ENCODE measurements around the gene GAS2. TPM values are rescaled to one million over a fixed set of nuclear protein-coding genes. Genes with fewer than 3 reads are reported as not detected.
"Not testable (repeated sequence)": the region's sequence is repeated elsewhere in the genome, so short reads cannot be mapped to it uniquely, and the experiment has no call there.

The GAS2 gene
- polyA plus RNA-seq, 1 donor = 5.8 TPM

GRCh38 chr11:22635689-22636088 is 30.7 kb upstream of the GAS2 start:
- Histone ChIP-seq H3K27ac (ENCODE audit: low read length) (peak overlapping the region; percentile 40), H3K9me3 (ENCODE audit: control insufficient read depth, low read depth, low read length) (no peaks in the 10 kb centered on the region), H3K36me3 (ENCODE audit: control insufficient read depth, insufficient read depth, low read length) (no peaks in the 10 kb centered on the region), H3K4me3 (ENCODE audit: low read length) (no peak overlapping the region), H3K27me3 (ENCODE audit: control insufficient read depth, insufficient read depth, low read length) (no peaks in the 10 kb centered on the region), H3K4me1 (ENCODE audit: control insufficient read depth, insufficient read depth, low read length) (peaks cover 3% of the 10 kb centered on the region)
- no peak for DNase-seq
- WGBS (ENCODE audit: insufficient coverage, low lambda C conversion rate) = no CpG with 5 or more reads among the region's 1 CpG

DNA sequence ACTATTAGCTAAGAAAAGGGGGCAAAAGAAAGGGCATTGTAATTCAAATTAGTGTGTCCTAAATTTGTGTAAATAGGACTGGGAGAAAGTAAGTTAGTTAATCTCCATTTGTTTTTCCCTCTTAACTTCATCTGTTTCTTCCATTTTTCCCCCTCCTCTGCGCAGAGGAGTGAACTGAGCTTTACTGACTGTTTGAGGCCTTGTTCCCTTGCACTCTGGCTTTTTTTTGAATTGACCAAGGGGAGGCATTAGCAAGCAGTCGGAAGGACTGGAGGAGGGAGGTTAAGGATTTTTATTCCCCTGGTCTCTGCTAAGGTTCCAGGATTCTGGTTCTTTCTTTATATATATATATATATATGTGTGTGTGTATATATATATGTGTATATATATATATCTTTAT is 25.5 kb upstream of the GAS2 start:
- no peaks in the 10 kb centered on the region for H3K27me3 ChIP-seq (ENCODE audit: control insufficient read depth, insufficient read depth, low read length)
- H3K27ac ChIP-seq (ENCODE audit: low read length) = no peak overlapping the region
- WGBS (ENCODE audit: insufficient coverage, low lambda C conversion rate) = 90% methylated on average over 1 of the region's 2 CpGs
- no peaks in the 10 kb centered on the region for H3K36me3 ChIP-seq (ENCODE audit: control insufficient read depth, insufficient read depth, low read length)
- no peaks in the 10 kb centered on the region for H3K4me1 ChIP-seq (ENCODE audit: control insufficient read depth, insufficient read depth, low read length)
- no peak for DNase-seq
- H3K4me3 ChIP-seq (ENCODE audit: low read length) = no peak overlapping the region
- no peaks in the 10 kb centered on the region for H3K9me3 ChIP-seq (ENCODE audit: control insufficient read depth, low read depth, low read length)

DNA sequence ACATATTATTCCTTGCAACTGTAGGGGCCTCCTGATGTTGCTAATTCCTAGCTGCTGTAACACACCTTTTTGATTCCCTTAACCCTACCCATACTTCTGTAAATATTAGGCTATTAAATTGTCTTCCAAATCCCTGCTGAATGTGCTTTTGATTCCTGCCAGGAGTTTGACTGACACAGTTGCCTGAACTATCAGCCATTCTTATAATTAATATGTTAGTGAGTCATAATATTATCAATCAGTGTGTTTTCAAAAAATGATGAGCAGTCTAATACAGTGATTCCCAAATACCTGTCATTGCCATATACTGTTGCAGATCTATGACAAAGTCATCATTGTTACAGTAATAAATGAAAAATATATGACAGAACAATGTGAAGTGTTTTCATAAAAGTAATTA is 24.9 kb upstream of the GAS2 start:
- H3K4me1 ChIP-seq (ENCODE audit: control insufficient read depth, insufficient read depth, low read length) = no peaks in the 10 kb centered on the region
- H3K27ac ChIP-seq (ENCODE audit: low read length) = no peak overlapping the region
- H3K9me3 ChIP-seq (ENCODE audit: control insufficient read depth, low read depth, low read length) = no peaks in the 10 kb centered on the region
- no peak for DNase-seq
- H3K36me3 ChIP-seq (ENCODE audit: control insufficient read depth, insufficient read depth, low read length) = no peaks in the 10 kb centered on the region
- no peaks in the 10 kb centered on the region for H3K27me3 ChIP-seq (ENCODE audit: control insufficient read depth, insufficient read depth, low read length)
- H3K4me3 ChIP-seq (ENCODE audit: low read length) = no peak overlapping the region

GRCh38 chr11:22652346-22652745 is 14.1 kb upstream of the GAS2 start:
- not testable (repeated sequence) for DNase-seq; H3K27ac ChIP-seq (ENCODE audit: low read length); H3K9me3 ChIP-seq (ENCODE audit: control insufficient read depth, low read depth, low read length); H3K27me3 ChIP-seq (ENCODE audit: control insufficient read depth, insufficient read depth, low read length); H3K36me3 ChIP-seq (ENCODE audit: control insufficient read depth, insufficient read depth, low read length); H3K4me1 ChIP-seq (ENCODE audit: control insufficient read depth, insufficient read depth, low read length); H3K4me3 ChIP-seq (ENCODE audit: low read length)
- no CpG with 5 or more reads among the region's 15 CpGs for WGBS (ENCODE audit: insufficient coverage, low lambda C conversion rate)

DNA sequence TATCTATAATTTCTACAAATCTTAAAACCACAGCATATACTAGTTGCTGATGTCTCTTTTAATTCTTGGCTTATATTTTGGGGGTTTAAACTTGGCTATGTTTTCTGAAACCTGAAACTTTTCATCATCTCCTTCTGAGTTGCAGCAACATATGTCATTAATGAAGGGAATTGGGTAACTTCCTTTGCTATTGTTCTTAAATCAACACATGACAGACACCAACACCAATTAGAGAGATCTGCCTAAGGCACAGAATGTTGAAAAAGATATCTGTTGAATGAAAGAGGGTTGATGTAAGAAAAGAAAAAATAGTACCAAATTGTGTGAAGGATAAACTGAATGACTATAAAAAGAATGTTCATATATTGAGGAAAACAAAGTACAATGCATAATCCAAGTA is 10.3 kb upstream of the GAS2 start:
- no peaks in the 10 kb centered on the region for H3K9me3 ChIP-seq (ENCODE audit: control insufficient read depth, low read depth, low read length)
- H3K4me3 ChIP-seq (ENCODE audit: low read length) = no peak overlapping the region
- no peak for DNase-seq
- no peaks in the 10 kb centered on the region for H3K27me3 ChIP-seq (ENCODE audit: control insufficient read depth, insufficient read depth, low read length)
- H3K36me3 ChIP-seq (ENCODE audit: control insufficient read depth, insufficient read depth, low read length) = no peaks in the 10 kb centered on the region
- no peak overlapping the region for H3K27ac ChIP-seq (ENCODE audit: low read length)
- no peaks in the 10 kb centered on the region for H3K4me1 ChIP-seq (ENCODE audit: control insufficient read depth, insufficient read depth, low read length)

DNA sequence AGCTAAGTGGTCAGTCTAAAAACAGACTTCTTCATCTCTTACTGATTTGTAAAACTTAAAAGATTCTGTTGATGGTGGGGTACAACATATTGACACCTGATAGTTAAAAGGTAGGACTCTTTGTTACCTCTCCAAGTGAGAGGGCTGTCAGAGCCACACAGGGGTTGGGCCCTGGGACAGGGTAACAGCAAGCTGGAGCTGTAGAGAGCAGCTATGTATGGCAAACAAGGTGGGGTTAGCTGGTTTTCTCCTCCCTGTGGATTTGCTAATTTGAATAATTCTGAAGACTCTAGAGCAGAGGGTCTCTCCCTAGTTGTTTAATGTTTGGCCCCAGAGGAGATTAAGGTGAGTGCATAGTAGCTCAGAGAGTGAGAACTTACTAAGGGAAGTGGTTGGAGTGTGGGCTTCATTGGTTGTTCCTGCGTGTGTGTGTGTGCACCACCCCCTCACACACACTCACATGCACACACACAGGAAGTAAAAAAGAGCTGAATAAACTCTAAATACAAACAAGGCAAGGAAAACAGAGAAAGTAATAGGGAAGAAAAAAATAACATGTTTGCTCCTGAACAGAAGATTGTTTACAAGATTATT is 9.2 kb upstream of the GAS2 start:
- H3K4me3 ChIP-seq (ENCODE audit: low read length) = no peak overlapping the region
- H3K4me1 ChIP-seq (ENCODE audit: control insufficient read depth, insufficient read depth, low read length) = no peaks in the 10 kb centered on the region
- H3K27me3 ChIP-seq (ENCODE audit: control insufficient read depth, insufficient read depth, low read length) = no peaks in the 10 kb centered on the region
- DNase-seq = no peak
- no peaks in the 10 kb centered on the region for H3K9me3 ChIP-seq (ENCODE audit: control insufficient read depth, low read depth, low read length)
- no peaks in the 10 kb centered on the region for H3K36me3 ChIP-seq (ENCODE audit: control insufficient read depth, insufficient read depth, low read length)
- no peak overlapping the region for H3K27ac ChIP-seq (ENCODE audit: low read length)
- whole genome bisulfite sequencing (ENCODE audit: insufficient coverage, low lambda C conversion rate) = 60% methylated on average over 1 of the region's 1 CpG

- WGBS (ENCODE audit: insufficient coverage, low lambda C conversion rate) = no CpG with 5 or more reads among the region's 1 CpG
- Histone ChIP-seq H3K9me3 (ENCODE audit: control insufficient read depth, low read depth, low read length) (no peaks in the 10 kb centered on the region), H3K27ac (ENCODE audit: low read length) (no peak overlapping the region), H3K4me3 (ENCODE audit: low read length) (no peak overlapping the region), H3K4me1 (ENCODE audit: control insufficient read depth, insufficient read depth, low read length) (no peaks in the 10 kb centered on the region), H3K27me3 (ENCODE audit: control insufficient read depth, insufficient read depth, low read length) (no peaks in the 10 kb centered on the region), H3K36me3 (ENCODE audit: control insufficient read depth, insufficient read depth, low read length) (no peaks in the 10 kb centered on the region)
- no peak for DNase-seq
Observed at GRCh38 chr11:22659783-22660182, 6.6 kb upstream of the GAS2 start.

DNA sequence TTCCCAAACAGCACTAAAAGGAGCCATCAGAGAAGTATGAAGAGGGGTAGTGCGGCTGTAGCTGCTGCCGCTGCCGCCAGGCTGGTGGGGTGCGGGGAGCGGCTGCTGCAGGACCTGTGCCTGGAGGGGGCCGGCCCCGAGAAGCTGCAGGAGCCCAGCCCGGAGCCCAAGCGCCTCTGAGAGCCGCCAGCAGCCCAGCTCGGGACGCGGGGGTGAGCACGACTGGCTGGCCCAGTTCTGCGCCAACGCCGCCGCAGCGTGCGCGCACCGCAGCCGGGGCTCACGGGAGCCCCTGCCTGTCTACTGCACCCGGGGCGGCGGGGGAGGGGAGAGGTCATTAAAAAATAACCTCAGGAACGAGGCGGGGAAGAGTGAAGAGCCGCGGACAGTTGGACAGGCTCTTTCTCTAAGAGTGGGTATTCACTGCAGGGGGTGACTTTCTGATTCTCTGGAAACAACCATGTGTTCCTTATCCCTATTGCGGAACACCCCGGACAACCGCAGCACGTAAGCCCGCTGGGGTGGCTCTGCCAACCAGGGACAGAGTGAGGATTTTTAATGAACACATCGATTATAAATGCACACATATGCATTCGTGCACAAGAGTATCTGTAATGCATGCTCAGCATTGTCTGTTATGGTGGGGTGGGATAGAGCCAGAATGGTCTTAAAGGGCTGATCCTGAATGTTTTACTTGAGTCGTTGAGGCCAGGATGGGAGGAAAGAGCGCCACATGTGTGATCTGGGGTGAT is 453 bp downstream of the GAS2 start:
- Histone ChIP-seq H3K9me3 (ENCODE audit: control insufficient read depth, low read depth, low read length) (no peaks in the 10 kb centered on the region), H3K4me3 (ENCODE audit: low read length) (peak overlapping the region; percentile 68), H3K27me3 (ENCODE audit: control insufficient read depth, insufficient read depth, low read length) (no peaks in the 10 kb centered on the region), H3K27ac (ENCODE audit: low read length) (peak overlapping the region; percentile 59), H3K4me1 (ENCODE audit: control insufficient read depth, insufficient read depth, low read length) (peaks cover 8% of the 10 kb centered on the region), H3K36me3 (ENCODE audit: control insufficient read depth, insufficient read depth, low read length) (no peaks in the 10 kb centered on the region)
- WGBS (ENCODE audit: insufficient coverage, low lambda C conversion rate) = 0% methylated on average over 2 of the region's 40 CpGs
- peak; percentile 25 to 71 for DNase-seq

DNA sequence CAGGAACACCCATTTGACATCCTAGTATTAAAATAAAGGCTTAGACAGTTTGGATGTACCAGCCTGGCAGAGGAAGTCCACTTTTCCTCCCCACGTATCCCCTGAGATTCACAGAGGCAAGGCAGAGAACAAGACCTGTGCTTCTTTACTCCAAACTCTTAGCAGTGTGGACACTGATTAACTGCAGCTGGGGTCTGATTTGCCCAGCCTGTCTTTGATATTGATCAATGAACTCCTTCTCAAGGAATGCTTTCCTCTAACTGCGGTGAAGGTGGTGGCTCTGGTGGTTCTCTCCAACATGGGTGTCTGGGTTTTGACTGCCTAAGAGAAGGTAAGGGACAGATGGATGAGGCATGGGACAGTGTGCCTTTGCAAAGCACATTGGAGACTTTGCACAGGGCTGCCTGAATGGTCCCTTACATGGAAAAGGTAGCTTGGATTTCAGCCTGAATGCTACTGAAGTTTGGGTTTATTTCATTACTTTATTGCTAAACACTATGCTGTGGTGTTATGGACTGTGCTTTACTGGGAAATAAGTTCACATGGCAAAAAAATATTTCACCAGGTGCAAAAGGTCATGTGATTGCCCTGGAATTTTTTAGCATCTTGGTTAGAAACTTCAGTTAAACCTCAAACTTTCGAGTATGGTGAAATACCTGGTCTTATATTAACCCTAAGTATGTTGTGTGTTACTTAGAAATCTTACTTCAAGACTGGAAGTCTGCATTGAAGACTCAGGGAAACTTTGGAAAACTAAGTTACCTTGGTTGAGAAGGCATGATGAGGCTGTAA is 1.8 kb downstream of the GAS2 start:
- no peaks in the 10 kb centered on the region for H3K9me3 ChIP-seq (ENCODE audit: control insufficient read depth, low read depth, low read length)
- no peaks in the 10 kb centered on the region for H3K27me3 ChIP-seq (ENCODE audit: control insufficient read depth, insufficient read depth, low read length)
- no CpG with 5 or more reads among the region's 3 CpGs for WGBS (ENCODE audit: insufficient coverage, low lambda C conversion rate)
- no peak for DNase-seq
- no peaks in the 10 kb centered on the region for H3K36me3 ChIP-seq (ENCODE audit: control insufficient read depth, insufficient read depth, low read length)
- H3K27ac ChIP-seq (ENCODE audit: low read length) = no peak overlapping the region
- H3K4me3 ChIP-seq (ENCODE audit: low read length) = no peak overlapping the region
- peaks cover 8% of the 10 kb centered on the region for H3K4me1 ChIP-seq (ENCODE audit: control insufficient read depth, insufficient read depth, low read length)

DNA sequence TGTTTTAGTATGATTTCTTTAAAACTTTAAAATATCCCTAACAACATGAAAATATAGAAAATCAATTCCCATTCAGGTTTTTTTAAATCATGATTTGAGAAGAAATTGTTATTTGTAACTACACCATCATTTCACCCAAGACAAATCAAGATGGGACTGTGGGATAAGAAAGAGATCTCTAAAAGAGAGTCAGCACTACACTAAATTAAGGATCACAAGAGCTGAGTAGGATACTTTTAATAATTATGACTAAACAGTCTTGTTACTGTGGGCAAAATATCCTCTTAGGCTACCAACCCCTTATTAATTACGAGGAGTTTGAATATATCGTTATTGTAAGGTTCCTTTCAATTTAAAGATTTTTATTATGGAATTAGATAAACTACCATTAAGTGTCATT is 3.0 kb downstream of the GAS2 start:
- no peaks in the 10 kb centered on the region for H3K36me3 ChIP-seq (ENCODE audit: control insufficient read depth, insufficient read depth, low read length)
- no peak overlapping the region for H3K27ac ChIP-seq (ENCODE audit: low read length)
- DNase-seq = no peak
- 75% methylated on average over 2 of the region's 2 CpGs for WGBS (ENCODE audit: insufficient coverage, low lambda C conversion rate)
- H3K4me1 ChIP-seq (ENCODE audit: control insufficient read depth, insufficient read depth, low read length) = peaks cover 10% of the 10 kb centered on the region
- no peak overlapping the region for H3K4me3 ChIP-seq (ENCODE audit: low read length)
- no peaks in the 10 kb centered on the region for H3K27me3 ChIP-seq (ENCODE audit: control insufficient read depth, insufficient read depth, low read length)
- no peaks in the 10 kb centered on the region for H3K9me3 ChIP-seq (ENCODE audit: control insufficient read depth, low read depth, low read length)

Data from large intestine (tissue), 3 donors.